Esophagus muscularis mucosa (tissue), 4 donors: ENCODE results near the gene NPLOC4. TPM values are rescaled to one million over a fixed set of nuclear protein-coding genes. Genes with fewer than 3 reads are reported as not detected.

ENCODE experiments used
- DNase-seq: peaks from one replicate; pipeline ENCODE4 v3.0.0-alpha.2; 2017; ENCODE audit errors: extremely low spot score
- H3K27ac ChIP-seq, 4 donors: fragments of 200-600 bp; sonication (generic); replicated peaks in 1 of 4; 1 replicate in 3 of 4; 2 replicates in 1 of 4; pipeline ENCODE4 v1.5.1; 2016 to 2019; ENCODE audit warnings: mild to moderate bottlenecking in 1 of 4
- H3K27me3 ChIP-seq, 4 donors: fragments of 200-600 bp; sonication (generic); one replicate each; pipeline versions ENCODE4 v1.5.1 to v1.6.0; 2016 to 2019
- H3K36me3 ChIP-seq, 4 donors: fragments of 200-600 bp; sonication (generic); one replicate each; pipeline ENCODE4 v1.5.1; 2016 to 2019
- H3K4me1 ChIP-seq, 4 donors: fragments of 200-600 bp; sonication (generic); one replicate each; pipeline ENCODE4 v1.5.1; 2016 to 2019
- H3K4me3 ChIP-seq, 4 donors: fragments of 200-600 bp; sonication (generic); 1 replicate in 2 of 4; 2 replicates in 2 of 4; pipeline ENCODE4 v1.5.1; 2016 to 2019; ENCODE audit warnings: mild to moderate bottlenecking in 4 of 4, moderate library complexity in 1 of 4
- H3K9me3 ChIP-seq, 4 donors: fragments of 200-600 bp; sonication (generic); 1 replicate in 3 of 4; 2 replicates in 1 of 4; pipeline ENCODE4 v1.5.1; 2016 to 2019
- EP300 ChIP-seq: sonication (generic); formaldehyde crosslinking; IDR thresholded peaks from one replicate; pipeline ENCODE4 v1.6.1; 2017; ENCODE audit warnings: antibody characterized with exemption
- POLR2A ChIP-seq: fragments of 450-650 bp; IDR thresholded peaks from one replicate; pipeline ENCODE4 v1.6.1; 2017; ENCODE audit warnings: antibody characterized with exemption, moderate library complexity, mild to moderate bottlenecking, low read depth
- POLR2AphosphoS5 ChIP-seq, 2 donors: sonication (generic); formaldehyde crosslinking; IDR thresholded peaks; one replicate each; pipeline ENCODE4 v1.6.1; 2017; ENCODE audit warnings: antibody characterized with exemption in 2 of 2
- WGBS: methylation state at CpG from one replicate; pipeline ENCODE4 v1.1.5; 2018; 5-methylcytosine and 5-hydroxymethylcytosine counted together
- intact Hi-C: fragments of 100-400 bp; cut with DNase I; formaldehyde crosslinking; loops from one replicate; pipeline ENCODE4 v1.15.1; 2023
- total RNA-seq, 4 donors: library from RNA; depleted of rRNA; stranded (reverse); fragments of >200 nt; gene quantifications; one replicate each; pipeline versions ENCODE4 v1.1.0 to v1.2.1, GENCODE V29; 2016
- TF ChIP-seq, protein P1 (sequence below), 3 experiments: fragments of 200-600 bp in 2 of 3; fragments of 450-650 bp in 1 of 3; sonication (generic) in 2 of 3; IDR thresholded peaks; one replicate each; pipeline ENCODE4 v1.5.1; 2017 to 2019; ENCODE audit warnings: antibody characterized with exemption in 3 of 3, mild to moderate bottlenecking in 2 of 3, moderate library complexity in 1 of 3

NPLOC4 gene
- total RNA-seq, 4 donors from 2014 or later: 58.1 to 86.6 (median 65.7) TPM

- Histone ChIP-seq H3K27ac (no peak overlapping the region), H3K36me3 (peaks cover 23 to 97% (median 93%) of the 10 kb centered on the region in 4 donors), H3K4me3 (no peak overlapping the region), H3K9me3 (no peaks in the 10 kb centered on the region), H3K4me1 (peaks cover 0 to 10% (median 4%) of the 10 kb centered on the region in 4 donors), H3K27me3 (no peaks in the 10 kb centered on the region)
- DNase-seq: no peak
- no peak for TF ChIP-seq POLR2AphosphoS5 (IDR thresholded peaks at IDR 0.05)
- no peak for TF ChIP-seq EP300
- TF ChIP-seq POLR2A: no peak
- TF ChIP-seq, protein P1, sequence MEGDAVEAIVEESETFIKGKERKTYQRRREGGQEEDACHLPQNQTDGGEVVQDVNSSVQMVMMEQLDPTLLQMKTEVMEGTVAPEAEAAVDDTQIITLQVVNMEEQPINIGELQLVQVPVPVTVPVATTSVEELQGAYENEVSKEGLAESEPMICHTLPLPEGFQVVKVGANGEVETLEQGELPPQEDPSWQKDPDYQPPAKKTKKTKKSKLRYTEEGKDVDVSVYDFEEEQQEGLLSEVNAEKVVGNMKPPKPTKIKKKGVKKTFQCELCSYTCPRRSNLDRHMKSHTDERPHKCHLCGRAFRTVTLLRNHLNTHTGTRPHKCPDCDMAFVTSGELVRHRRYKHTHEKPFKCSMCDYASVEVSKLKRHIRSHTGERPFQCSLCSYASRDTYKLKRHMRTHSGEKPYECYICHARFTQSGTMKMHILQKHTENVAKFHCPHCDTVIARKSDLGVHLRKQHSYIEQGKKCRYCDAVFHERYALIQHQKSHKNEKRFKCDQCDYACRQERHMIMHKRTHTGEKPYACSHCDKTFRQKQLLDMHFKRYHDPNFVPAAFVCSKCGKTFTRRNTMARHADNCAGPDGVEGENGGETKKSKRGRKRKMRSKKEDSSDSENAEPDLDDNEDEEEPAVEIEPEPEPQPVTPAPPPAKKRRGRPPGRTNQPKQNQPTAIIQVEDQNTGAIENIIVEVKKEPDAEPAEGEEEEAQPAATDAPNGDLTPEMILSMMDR (IDR thresholded peaks at IDR 0.05): no peak
- 83% methylated on average over 5 of the region's 5 CpGs for WGBS
- intact Hi-C loops: no loop called here
Observed at GRCh38 chr17:81582341-81582740, 54.6 kb downstream of the NPLOC4 start.

GRCh38 chr17:81581758-81582157, 55.2 kb downstream of the NPLOC4 start:
- Histone ChIP-seq H3K27me3 (no peaks in the 10 kb centered on the region), H3K4me1 (peaks cover 4 to 11% (median 9%) of the 10 kb centered on the region in 4 donors), H3K27ac (no peak overlapping the region), H3K36me3 (peaks cover 21 to 93% (median 87%) of the 10 kb centered on the region in 4 donors), H3K9me3 (no peaks in the 10 kb centered on the region), H3K4me3 (no peak overlapping the region)
- TF ChIP-seq POLR2AphosphoS5 (IDR thresholded peaks at IDR 0.05) (no peak), POLR2A (no peak), EP300 (no peak)
- TF ChIP-seq, protein P1 (IDR thresholded peaks at IDR 0.05): no peak
- WGBS: 92% methylated on average over 8 of the region's 8 CpGs
- DNase-seq: no peak
- intact Hi-C loops: no loop called here

GRCh38 chr17:81580481-81580880, 56.4 kb downstream of the NPLOC4 start:
- intact Hi-C loops: no loop called here
- TF ChIP-seq EP300 (no peak), POLR2AphosphoS5 (IDR thresholded peaks at IDR 0.05) (no peak), POLR2A (no peak)
- TF ChIP-seq, protein P1 (IDR thresholded peaks at IDR 0.05): no peak
- peaks cover 12 to 89% (median 82%) of the 10 kb centered on the region in 4 donors for H3K36me3 ChIP-seq

DNA sequence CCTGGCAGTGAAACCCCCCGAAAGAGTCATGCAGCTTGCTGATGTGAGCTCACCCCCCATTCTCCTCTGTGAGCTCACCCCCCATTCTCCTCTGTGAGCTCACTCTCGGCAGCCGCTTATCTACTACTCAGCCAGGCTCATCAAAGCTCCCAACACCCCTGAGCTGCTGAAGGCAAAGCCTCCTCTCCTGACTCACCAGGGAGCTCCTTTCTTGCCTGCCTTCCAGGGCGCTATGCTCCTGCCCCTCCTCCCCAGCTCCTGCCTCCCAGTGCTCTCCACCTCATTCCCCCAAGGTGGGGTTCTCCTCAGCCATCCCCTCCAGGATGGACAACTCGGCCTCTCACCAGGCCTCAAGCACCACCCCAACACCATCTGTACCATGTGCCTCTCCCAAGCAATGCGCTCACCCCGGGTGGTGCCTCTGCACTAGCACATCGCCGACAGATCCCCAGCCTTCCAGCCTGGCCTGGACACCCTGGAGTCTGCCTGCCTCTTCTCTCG, 57.0 kb downstream of the NPLOC4 start:
- peaks cover 13 to 88% (median 81%) of the 10 kb centered on the region in 4 donors for H3K36me3 ChIP-seq
- H3K27ac ChIP-seq: no peak overlapping the region
- peaks cover 10 to 16% (median 13%) of the 10 kb centered on the region in 4 donors for H3K4me1 ChIP-seq
- TF ChIP-seq POLR2A: no peak
- no peak for TF ChIP-seq POLR2AphosphoS5 (IDR thresholded peaks at IDR 0.05)
- no peak for TF ChIP-seq EP300
- TF ChIP-seq, protein P1 (IDR thresholded peaks at IDR 0.05): no peak
- no peaks in the 10 kb centered on the region for H3K9me3 ChIP-seq
- WGBS: 91% methylated on average over 10 of the region's 10 CpGs
- intact Hi-C loops: no loop called here
- no peaks in the 10 kb centered on the region for H3K27me3 ChIP-seq
- no peak overlapping the region for H3K4me3 ChIP-seq
- DNase-seq: no peak

More at GRCh38 chr17:81580481-81580880, 56.4 kb downstream of the NPLOC4 start:
- no peak overlapping the region for H3K4me3 ChIP-seq
- peaks cover 10 to 16% (median 13%) of the 10 kb centered on the region in 4 donors for H3K4me1 ChIP-seq
- H3K27ac ChIP-seq: no peak overlapping the region
- WGBS: 100% methylated on average over 4 of the region's 6 CpGs
- no peaks in the 10 kb centered on the region for H3K9me3 ChIP-seq
- H3K27me3 ChIP-seq: no peaks in the 10 kb centered on the region
- no peak for DNase-seq

- Histone ChIP-seq H3K4me3 (no peak overlapping the region), H3K36me3 (peaks cover 13 to 88% (median 80%) of the 10 kb centered on the region in 4 donors), H3K9me3 (no peaks in the 10 kb centered on the region), H3K27ac (no peak overlapping the region), H3K27me3 (no peaks in the 10 kb centered on the region), H3K4me1 (peaks cover 10 to 16% (median 13%) of the 10 kb centered on the region in 4 donors)
- 90% methylated on average over 6 of the region's 6 CpGs for WGBS
- no peak for DNase-seq
- intact Hi-C loops: no loop called here
- TF ChIP-seq, protein P1 (IDR thresholded peaks at IDR 0.05): no peak
- TF ChIP-seq POLR2A: no peak
- no peak for TF ChIP-seq EP300
- TF ChIP-seq POLR2AphosphoS5 (IDR thresholded peaks at IDR 0.05): no peak
Observed at GRCh38 chr17:81579298-81579697, 57.6 kb downstream of the NPLOC4 start.
